LHCN-M2 (cell line): Measurements from ENCODE around the gene PDE9A. TPM values are rescaled to one million over a fixed set of nuclear protein-coding genes. Genes with fewer than 3 reads are reported as not detected.
"Not testable (repeated sequence)": the region's sequence is repeated elsewhere in the genome, so short reads cannot be mapped to it uniquely, and the experiment has no call there.

ENCODE experiments used
- DNase-seq: peaks from one replicate; pipeline ENCODE4 v3.0.0-alpha.2; 2012; ENCODE audit warnings: low read depth
- total RNA-seq: library from RNA; depleted of rRNA; stranded (reverse); fragments of >200 nt; gene quantifications from 2 replicates; pipeline ENCODE4 v1.2.3, GENCODE V29; 2014

Gene PDE9A
- total RNA-seq, 1 experiment from 2014 or later, result not detected

DNA sequence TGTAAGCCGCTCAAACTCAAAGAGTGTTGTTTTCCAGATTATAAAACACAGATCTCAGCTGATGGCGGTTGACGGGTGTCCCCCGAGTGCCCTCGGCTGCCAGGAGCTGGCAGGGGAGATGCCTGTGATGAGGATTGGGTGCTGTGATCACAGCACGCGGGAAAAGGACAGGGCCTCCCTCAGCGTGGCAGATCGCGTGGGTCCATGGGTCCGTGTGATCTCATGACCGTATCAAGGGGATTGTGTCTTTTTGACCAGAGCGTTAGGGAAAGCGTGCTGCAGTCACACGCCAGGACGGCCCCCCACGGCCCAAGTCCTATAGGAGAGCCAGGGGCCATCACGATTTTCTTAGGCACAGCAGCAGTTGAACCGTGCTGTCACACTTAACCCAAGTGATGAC, 51.9 kb downstream of the PDE9A start:
- no peak for DNase-seq

DNA sequence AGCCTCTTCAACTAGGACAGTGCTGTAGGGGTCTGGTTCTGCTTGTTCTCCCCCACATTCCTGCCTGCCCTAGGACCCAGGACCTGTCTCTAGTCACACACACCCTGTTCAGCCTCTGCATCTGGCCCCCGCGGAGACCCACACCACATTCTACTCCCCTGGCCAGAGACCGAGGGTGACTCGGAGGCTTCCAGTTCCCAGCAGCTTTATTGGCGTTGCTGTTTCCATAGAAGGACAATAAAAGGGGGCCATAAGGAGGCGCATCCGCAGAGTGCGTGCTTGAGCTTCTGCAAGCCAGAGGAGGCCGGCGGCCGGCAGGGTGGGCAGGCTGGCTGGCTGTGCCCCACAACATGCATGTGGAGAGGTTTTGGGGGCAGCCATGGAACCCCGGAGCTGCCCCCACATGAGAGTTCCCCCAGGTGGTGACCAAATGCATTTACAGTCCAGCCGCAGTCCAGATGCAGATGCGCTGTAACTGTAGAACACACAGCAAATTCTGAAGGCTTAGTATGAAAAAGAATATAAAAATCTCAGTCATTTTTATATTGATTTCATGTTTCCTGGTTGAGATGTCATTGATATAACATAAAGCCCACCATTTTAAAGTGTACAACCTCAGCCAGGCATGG, 52.4 kb downstream of the PDE9A start:
- DNase-seq, result no peak

DNA sequence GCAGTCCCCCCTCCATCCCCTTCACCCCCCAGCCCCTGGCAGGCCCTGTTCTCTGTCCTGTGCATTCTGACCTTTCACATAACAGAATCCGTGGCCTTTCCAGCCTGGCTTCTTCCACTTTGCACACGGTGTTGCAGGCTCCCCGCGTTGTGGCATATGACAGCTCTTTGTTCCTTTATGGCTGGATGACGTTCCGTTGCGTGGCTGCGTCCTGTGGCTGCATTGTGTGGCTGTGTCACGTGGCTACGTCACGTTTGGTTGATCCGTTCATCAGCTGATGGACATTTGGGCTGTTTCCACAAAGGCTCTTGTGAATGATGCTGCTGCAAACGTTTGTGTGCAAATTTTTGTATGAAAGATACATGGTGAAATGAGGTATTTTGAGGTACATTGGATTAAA, 53.3 kb downstream of the PDE9A start:
- no peak for DNase-seq

DNA sequence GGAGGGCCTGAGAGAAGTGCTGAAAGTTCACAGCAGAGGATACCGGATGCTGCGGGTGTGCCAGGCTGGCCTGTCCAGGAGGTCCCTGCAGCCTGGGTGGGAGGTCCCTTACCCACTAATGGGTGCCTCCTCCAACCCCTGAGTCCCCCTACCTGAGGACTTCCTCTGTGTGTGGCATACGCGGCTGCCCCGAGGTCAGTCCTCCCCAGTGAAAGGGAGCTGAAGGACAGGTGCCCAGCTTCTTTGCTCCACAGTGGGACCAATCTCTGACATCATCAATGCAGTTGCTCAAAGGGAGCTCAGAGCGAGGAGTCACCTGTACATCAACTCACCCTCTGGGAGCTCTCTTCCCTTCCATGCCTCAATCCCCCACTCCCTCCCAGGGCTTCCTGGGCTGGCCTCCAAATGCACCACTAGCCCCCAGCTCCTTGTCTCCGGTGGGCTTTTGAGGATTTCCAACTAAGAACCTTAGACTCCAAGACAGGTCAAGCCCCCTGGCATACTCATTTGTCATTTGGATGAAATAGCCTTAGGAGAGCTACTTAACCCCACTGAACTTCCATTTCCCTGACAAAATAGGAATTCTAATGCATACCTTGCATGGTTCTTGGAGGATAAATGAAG, 53.9 kb downstream of the PDE9A start:
- no peak for DNase-seq

GRCh38 chr21:42708107-42708506, 54.7 kb downstream of the PDE9A start:
- DNase-seq, result no peak

GRCh38 chr21:42708916-42709315, 55.5 kb downstream of the PDE9A start:
- DNase-seq, result not testable (repeated sequence)

DNA sequence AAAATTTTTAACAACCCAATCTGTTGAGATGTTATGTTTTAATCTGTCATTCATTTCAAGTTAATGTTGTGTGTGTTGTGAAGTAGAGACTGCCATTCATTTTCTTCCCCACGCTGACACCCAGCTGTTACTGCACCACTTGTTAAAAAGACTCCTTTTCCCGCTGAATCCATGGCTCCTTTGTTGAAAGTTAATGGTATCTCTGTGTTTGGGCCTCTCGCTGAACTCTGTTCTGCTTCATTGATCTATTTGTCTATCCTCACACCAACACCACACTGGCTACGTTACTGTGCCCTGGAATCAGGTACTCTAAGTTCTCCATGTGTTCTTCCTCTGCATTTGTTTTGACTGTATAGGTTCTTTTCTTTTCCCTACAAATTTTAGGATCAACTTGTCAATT, 58.2 kb downstream of the PDE9A start:
- DNase-seq, result no peak

DNA sequence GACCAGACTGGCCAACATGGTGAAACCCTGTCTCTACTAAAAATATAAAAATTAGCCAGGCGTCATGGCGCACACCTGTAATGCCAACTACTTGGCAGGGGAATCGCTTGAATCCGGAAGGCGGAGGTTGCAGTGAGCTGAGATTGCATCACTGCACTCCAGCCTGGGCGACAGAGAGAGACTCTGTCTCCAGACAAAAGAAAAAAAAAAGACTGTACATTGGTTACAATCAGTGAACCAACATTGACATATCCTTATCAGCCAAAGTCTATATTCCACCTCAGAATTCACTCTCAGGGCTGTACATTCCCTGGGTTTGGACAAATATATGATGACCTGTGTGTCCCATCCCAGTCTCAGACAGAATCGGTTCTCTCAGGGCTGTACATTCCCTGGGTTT, 62.0 kb downstream of the PDE9A start:
- not testable (repeated sequence) for DNase-seq

- no peak for DNase-seq
Measured at GRCh38 chr21:42716074-42716473, 62.7 kb downstream of the PDE9A start.

- DNase-seq, result not testable (repeated sequence)
Measured at GRCh38 chr21:42720484-42720883, 67.1 kb downstream of the PDE9A start.

- peak; percentile 9 for DNase-seq
Measured at GRCh38 chr21:42721341-42721824, 68.0 kb downstream of the PDE9A start.

DNA sequence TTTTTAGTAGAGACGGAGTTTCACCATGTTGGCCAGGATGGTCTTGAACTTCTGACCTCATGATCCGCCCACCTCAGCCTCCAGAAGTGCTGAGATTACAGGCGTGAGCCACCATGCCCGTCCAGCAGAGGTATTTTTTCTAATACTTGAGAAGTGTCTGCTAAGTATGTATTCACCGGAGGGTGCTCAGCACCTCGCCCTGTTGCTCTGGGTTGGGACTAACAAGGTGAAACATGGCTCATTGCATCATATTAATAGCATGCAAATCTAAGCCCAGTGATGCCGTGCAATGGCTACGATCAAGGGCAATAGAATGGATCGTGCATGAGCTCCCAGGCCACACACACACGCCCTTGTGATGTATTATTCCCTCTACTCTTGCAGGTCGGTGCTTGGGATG, 68.7 kb downstream of the PDE9A start:
- no peak for DNase-seq

DNA sequence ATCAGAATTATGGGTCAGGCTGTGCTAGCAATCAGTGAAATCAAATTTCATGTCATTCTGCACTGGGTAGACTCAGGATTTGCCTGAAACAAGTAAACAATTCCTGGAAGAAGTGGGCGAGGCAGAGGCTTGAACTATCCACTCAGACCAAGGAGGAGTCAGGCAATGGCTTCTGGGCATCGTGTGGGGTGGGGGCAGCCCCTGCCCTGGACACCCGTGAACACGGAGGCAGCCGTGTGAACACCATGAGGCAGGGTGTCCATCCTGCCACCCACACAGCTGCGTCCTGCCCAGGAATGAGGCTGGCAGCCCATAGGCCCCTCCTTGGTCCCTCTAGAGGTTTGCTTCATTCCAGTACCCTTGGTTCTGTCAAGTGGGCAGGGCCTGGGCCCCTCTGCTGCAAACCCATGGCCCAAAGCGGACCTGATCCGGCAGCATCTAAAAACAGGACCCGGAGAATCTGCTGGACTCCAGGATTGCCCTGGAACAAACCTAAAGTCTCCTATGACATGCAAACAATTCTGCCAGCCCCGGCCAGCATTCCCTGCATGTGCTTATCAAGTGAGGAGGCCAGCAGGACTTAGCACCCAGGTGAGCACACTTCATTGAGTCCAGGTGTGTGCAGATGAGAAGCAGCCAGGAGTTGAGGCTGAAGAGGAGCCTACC, 69.5 kb downstream of the PDE9A start:
- no peak for DNase-seq

DNA sequence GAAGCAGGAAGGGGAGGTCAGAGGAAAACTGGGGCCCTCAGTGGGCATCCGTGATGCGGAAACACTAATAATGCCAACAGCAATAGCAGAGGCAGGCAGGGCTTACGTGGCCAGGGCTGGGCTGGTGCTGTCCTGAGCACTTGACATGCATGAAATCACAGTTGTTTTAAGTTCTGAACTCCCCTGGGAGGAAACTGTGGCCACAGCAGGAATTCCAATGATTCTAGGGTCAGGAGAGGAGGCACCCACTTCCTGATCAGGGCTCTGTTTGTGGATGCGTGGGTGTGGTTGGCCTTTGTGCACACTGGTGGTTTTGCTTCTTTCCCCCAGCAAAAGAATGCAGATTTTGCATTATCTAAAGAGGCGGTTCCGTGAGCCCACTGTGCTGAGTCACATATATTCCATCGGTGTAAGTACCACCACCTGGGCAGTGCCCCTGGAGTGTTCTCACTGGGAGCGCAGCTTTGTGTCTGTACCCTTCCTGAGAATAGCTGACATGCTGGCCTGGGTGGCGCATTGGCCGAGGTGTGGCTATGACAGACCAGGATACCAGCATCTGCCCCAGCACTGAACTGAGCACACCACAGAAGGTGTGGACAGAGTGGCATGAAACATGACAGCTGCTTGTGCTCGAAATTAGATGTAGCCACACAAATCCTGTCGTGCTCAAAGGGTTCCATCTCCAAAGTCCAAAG, 71.0 kb downstream of the PDE9A start:
- peak; percentile 97 for DNase-seq

DNA sequence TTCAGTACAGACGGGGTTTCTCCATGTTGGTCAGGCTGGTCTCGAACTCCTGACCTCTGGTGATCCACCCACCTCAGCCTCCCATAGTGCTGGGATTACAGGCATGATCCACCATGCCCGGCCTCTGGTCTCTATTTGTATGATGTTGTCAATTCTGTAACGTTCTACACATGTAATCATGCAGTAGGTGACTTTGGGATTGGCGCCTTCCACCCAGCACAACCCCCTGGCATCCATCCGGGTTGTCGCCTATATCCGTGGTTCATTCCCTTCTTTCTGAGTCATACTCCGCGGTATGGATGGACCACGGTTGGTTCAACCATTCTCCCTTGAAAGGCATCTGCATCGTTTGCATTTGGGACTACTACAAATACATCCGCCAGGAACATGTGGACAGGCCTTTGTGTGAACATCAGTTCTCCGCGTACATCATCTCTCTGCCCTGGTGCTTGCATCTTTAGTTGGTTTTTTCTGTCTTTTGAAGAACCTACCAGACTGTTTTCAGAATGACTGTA, 72.1 kb downstream of the PDE9A start:
- peak; percentile 13 for DNase-seq

- DNase-seq, result no peak
Measured at GRCh38 chr21:42731264-42732032, 78.0 kb downstream of the PDE9A start.

DNA sequence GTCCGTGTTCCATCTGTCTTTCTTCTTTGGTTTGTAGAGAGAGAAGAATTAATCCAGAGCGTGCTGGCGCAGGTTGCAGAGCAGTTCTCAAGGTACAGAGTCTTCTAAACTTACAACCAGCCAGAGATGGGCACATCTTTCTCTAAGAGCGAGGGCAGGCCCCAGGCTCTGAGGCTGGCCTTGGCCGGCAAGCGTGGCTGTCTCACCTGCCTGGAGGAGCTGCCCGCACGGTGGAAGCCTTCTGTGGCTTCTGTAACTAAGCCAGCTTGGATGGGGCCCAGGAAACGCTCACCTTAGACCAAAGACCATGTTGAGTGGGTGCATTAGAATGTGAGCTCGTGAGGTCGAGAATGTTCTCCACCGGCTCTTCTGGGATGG, 78.6 kb downstream of the PDE9A start:
- DNase-seq, result no peak

DNA sequence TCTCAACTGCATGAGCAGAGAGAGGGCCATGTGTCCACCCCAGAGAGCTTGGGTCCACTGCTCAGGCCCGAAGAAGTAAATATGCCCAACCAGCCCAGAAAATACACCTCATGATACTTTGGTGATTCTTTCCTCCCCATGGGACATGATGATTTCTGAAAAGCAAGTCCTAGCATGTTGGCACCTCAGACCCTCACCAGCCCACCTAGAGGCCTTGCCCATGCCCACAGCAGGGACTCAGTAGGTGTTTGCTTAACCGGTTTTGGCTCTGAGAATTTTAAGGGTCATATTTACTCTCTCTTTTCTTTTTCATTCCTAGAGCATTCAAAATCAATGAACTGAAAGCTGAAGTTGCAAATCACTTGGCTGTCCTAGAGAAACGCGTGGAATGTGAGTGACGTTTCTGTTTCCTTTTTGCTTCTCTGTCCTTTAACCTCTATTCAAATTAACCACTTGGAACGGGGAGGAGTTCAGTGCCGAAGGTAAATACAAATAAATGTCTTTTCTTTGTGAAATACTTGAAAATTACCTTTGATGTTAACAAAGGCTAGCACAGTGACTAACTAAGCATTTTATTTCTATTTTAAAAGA, 79.7 kb downstream of the PDE9A start:
- DNase-seq, result no peak

GRCh38 chr21:42733874-42734273, 80.5 kb downstream of the PDE9A start:
- DNase-seq, result no peak

- no peak for DNase-seq
Measured at GRCh38 chr21:42734323-42734971, 81.0 kb downstream of the PDE9A start.
